ENCODE results near the gene SNUPN. TPM values are rescaled to one million over a fixed set of nuclear protein-coding genes. Genes with fewer than 3 reads are reported as not detected.

The SNUPN gene
- total RNA-seq, 4 donors from 2014 or later: 14.2 to 18.3 (median 15.9) TPM

GRCh38 chr15:75622505-75622904 lies 3.0 kb downstream of the SNUPN start:
- TF ChIP-seq CTCF (IDR thresholded peaks at IDR 0.05 in 4 of 5, conservative IDR thresholded peaks at IDR 0.05 in 1 of 5) (no peak), POLR2A (IDR thresholded peaks at IDR 0.05) (no peak)
- H3K27ac ChIP-seq: no peak overlapping the region
- no peaks in the 10 kb centered on the region for H3K27me3 ChIP-seq
- H3K36me3 ChIP-seq: peaks cover 3 to 23% of the 10 kb centered on the region in 2 donors
- no peaks in the 10 kb centered on the region for H3K9me3 ChIP-seq
- H3K4me3 ChIP-seq: no peak overlapping the region
- in situ Hi-C loops (cut with MboI; ENCODE audit: low sequenced_read_pairs in 4 of 4) (loop anchor here in 1 of 4 donors (25.0 kb wide), 1 partner anchor 235 kb away; no protein-coding TSS in a partner anchor), intact Hi-C loops (cut with DNase I; ENCODE audit: low total_unique reads) (no loop called here)
- H3K4me1 ChIP-seq: peaks cover 6 to 11% of the 10 kb centered on the region in 2 donors
- ATAC-seq (no peak), DNase-seq (no peak)

GRCh38 chr15:75620841-75621391 lies 4.6 kb downstream of the SNUPN start:
- ATAC-seq (peak; percentile 28 to 42), DNase-seq (peak; percentile 45 to 70)
- in situ Hi-C loops (cut with MboI; ENCODE audit: low sequenced_read_pairs in 4 of 4): loop anchor here in 1 of 4 donors (25.0 kb wide), 1 partner anchor 234 kb away; no protein-coding TSS in a partner anchor
- Histone ChIP-seq H3K36me3 (peaks cover 3 to 39% of the 10 kb centered on the region in 2 donors), H3K27ac (peak overlapping the region; percentile 34 to 46 (median 40)), H3K4me1 (peaks cover 0 to 7% of the 10 kb centered on the region in 2 donors), H3K27me3 (no peaks in the 10 kb centered on the region), H3K4me3 (no peak overlapping the region), H3K9me3 (no peaks in the 10 kb centered on the region)
- intact Hi-C loops (cut with DNase I; ENCODE audit: low total_unique reads): no loop called here
- no peak for TF ChIP-seq POLR2A (IDR thresholded peaks at IDR 0.05)
- TF ChIP-seq CTCF (IDR thresholded peaks at IDR 0.05 in 4 of 5, conservative IDR thresholded peaks at IDR 0.05 in 1 of 5): peak in 1 of 5 experiments; percentile 5

- in situ Hi-C loops (cut with MboI; ENCODE audit: low sequenced_read_pairs in 4 of 4) (loop anchor here in 1 of 4 donors (25.0 kb wide), 1 partner anchor 233 kb away; no protein-coding TSS in a partner anchor), intact Hi-C loops (cut with DNase I; ENCODE audit: low total_unique reads) (no loop called here)
- Histone ChIP-seq H3K36me3 (peaks cover 3 to 43% of the 10 kb centered on the region in 2 donors), H3K4me1 (peaks cover 0 to 6% of the 10 kb centered on the region in 2 donors), H3K4me3 (no peak overlapping the region), H3K27me3 (no peaks in the 10 kb centered on the region), H3K27ac (peak overlapping the region; percentile 34 to 46 (median 40)), H3K9me3 (no peaks in the 10 kb centered on the region)
- no peak for TF ChIP-seq CTCF (IDR thresholded peaks at IDR 0.05 in 4 of 5, conservative IDR thresholded peaks at IDR 0.05 in 1 of 5)
- TF ChIP-seq POLR2A (IDR thresholded peaks at IDR 0.05): no peak
- no peak for ATAC-seq
- peak in 1 of 2 donors; percentile 15 for DNase-seq
These were observed 5.3 kb downstream of the SNUPN start for GRCh38 chr15:75620058-75620820.

- no peaks in the 10 kb centered on the region for H3K27me3 ChIP-seq
- in situ Hi-C loops (cut with MboI; ENCODE audit: low sequenced_read_pairs in 4 of 4) (loop anchor here in 1 of 4 donors (25.0 kb wide), 1 partner anchor 229 kb away; no protein-coding TSS in a partner anchor), intact Hi-C loops (cut with DNase I; ENCODE audit: low total_unique reads) (no loop called here)
- no peak for TF ChIP-seq CTCF (IDR thresholded peaks at IDR 0.05 in 4 of 5, conservative IDR thresholded peaks at IDR 0.05 in 1 of 5)
- TF ChIP-seq POLR2A (IDR thresholded peaks at IDR 0.05): no peak
- no peak overlapping the region for H3K27ac ChIP-seq
- peaks cover 0 to 6% of the 10 kb centered on the region in 2 donors for H3K4me1 ChIP-seq
- DNase-seq: no peak
- H3K9me3 ChIP-seq: no peaks in the 10 kb centered on the region
- no peak for ATAC-seq
- no peak overlapping the region for H3K4me3 ChIP-seq
- peaks cover 3 to 74% of the 10 kb centered on the region in 2 donors for H3K36me3 ChIP-seq
These were observed 8.8 kb downstream of the SNUPN start for GRCh38 chr15:75616766-75617165.

Data from gastrocnemius medialis (tissue), 4 donors.